ENCODE measurements around the gene NEK10.
A peak's percentile ranks its signal among the peaks of the same experiment; 100 is the strongest.
"Not testable (repeated sequence)": the region's sequence is repeated elsewhere in the genome, so short reads cannot be mapped to it uniquely, and the experiment has no call there.

Gene NEK10

DNA sequence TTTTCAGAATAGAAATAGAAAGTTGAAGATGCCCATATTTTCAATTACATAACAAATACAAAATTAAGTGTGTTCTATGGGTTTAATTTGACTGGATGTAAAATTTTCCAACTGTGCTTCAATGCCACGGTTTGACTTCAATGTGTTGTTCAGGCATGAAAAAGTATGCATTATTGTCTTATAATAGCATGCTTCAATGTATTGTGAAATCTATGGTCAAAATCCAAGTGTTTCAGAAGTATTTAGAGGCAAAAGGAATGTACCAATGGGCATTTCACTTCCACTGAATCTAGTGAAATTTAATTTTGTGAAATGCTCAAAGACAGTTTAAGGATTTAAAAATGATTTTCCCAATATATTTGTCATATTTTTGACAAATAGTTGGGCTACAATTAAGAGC, 16.0 kb downstream of the NEK10 start:
- no peak for DNase-seq

DNA sequence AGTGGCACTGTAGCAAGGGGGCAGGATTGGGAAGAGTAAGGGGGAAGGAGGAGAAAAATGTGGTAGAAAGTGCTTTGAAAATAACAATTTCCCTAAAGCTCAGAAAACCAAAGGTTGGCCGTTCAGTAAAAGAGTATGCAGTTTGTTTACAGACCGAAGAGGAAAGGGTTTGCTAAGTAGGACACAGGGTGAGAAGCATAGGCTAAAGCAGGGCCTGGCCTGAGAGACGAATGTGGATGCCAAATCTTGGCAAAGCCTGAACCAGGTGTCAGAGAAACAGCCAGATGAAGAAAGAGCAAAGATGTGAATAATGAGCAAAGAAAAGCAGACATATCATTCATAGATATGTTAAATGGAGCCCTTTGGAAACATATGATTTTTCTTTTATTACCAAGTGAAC, 17.1 kb downstream of the NEK10 start:
- DNase-seq = no peak

DNA sequence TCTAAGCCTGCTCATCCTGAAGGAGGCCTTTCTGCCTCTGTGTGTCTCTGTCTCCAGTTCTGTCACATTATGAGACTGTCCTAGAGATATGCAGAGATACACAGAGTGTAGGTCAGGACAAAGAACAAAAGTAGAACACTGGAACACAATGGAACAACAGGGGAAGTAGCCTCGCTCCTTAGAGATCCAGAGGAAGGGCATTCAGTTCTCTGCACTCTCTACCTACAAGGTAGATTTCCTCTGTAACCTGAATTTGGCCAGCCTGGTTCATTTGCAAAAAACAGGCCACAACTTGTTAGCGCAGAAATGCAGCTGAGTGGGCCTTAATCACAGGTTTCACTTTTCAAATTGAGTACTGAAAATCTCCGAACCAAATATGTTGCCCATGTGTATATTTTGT, 19.4 kb downstream of the NEK10 start:
- DNase-seq = peak; percentile 50

DNA sequence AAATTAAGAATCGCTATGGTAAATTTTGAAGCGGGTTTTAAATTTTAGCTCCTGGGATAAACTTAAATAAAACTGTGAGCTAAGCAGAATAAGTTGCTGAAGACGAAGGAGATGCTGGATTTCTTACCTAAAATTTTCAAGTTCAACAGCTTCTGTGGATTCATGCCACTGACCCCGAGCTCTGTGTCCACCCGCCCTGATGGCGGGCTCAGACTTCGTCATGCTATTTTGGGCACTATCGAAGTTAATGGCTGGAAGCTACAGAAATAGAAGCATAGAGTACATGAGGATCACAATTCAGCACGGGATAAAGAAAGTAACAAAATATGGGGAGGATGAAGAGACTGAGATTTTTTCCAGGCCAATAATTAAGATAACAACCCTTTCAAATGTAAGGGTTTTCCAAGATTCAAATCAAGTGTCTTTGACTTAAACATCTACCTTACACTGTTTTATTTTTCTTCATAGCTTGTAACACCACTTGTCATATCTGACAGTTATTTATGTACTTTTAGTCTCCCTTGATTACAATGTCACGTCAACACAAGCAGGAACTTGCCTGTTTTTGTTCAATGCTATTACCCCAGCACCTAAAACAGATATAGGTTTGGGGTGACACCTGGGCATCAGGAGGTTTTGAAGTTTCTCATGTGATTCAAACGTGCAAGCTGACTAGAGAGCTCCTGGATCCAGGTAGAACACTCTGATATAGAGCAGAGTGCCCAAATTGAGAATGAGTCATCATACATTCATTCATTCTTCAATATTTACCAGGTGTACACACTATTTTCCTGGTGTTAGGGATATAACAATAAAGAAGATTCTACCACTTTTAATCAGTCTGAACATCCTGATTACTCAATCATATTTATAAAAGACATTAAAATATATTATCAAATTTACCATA, 23.0 kb downstream of the NEK10 start:
- DNase-seq = no peak

DNA sequence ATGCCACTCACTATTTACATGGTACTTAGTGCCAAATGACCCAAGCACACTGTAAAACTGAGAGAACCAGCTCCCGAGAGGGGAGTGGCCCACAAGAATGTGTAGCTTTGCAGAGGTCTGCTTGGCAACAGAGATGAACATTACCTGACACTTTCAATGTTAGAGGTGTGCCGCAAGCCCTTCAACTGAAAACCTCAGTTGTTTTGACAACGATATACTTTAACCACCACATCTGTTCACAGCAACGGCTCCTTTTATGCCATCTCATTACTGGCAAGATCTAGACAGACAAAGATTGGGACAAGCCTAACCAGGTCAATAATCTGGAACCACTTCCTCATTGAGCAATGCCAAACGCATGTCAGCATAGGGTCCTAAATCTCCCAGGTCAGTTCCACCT, 23.7 kb downstream of the NEK10 start:
- DNase-seq = no peak

DNA sequence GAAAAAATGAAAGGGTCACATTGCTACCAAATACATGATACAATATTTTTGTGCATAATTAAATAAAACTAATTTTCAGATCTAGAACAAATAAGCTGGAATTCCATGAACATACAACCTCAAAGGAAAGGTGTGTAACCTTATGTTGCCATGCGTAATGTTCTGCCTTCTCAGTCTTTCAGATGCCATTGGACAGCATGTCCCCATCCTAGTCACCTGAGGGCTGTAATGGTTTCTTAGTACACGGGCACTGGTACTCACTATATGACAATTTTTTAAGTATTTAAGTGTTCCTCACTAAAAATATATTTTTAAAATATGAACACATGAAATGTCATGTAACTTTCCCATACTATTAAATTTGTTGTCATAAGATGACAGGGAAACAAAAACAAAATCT, 24.1 kb downstream of the NEK10 start:
- no peak for DNase-seq

DNA sequence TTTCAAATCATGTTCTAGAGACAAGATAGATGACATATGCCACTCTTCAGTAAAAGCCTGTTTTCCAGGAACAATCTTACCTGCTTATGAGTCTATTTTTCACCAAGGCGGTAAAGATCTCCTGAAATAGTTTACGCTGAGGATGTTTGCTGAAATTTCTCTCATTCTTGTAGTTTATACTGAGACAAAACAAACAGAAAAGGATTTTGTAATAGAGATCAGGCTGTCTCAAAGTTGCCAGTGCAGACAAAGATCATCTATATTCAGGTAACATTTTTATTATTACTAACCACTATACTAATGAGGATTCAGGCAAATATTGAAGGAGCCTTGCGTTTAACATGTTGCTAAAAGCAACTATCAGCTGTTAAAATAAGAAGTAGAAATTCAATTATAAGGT, 25.0 kb downstream of the NEK10 start:
- DNase-seq = no peak

DNA sequence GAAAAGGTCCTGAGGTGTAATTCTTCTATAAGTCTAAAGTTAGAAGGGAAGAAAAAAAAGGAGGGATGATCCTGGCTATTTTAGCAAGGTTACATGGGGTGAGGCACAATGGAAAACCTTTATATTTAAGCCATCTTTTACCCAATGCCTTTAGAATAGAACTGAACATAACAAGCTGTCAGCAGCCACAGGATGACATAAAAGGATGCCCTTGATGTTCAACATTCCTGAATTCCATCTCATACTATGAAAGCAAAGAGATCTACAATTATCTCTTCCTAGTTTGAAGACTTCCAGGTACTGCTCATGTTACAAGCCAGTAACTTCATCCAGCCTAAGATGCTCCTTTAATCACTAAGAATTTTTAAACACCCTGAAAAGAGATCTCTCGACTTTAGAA, 26.9 kb downstream of the NEK10 start:
- DNase-seq = no peak

DNA sequence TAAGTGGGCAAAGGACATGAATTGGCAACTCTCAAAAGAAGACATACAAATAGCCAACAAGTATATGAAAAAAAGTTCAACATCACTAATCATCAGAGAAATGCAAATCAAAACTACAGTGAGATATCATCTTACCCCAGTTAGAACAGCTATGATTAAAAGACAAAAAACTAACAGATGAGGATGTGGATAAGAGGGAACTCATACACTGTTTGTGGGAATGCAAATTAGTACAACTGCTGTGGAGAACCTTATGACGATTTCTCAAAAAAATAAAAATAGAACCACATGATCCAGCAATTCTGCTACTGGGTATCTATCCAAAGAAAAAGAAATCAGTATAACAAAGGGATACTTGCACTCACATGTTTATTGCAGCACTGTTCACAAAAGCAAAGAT, 28.6 kb downstream of the NEK10 start:
- DNase-seq = no peak

DNA sequence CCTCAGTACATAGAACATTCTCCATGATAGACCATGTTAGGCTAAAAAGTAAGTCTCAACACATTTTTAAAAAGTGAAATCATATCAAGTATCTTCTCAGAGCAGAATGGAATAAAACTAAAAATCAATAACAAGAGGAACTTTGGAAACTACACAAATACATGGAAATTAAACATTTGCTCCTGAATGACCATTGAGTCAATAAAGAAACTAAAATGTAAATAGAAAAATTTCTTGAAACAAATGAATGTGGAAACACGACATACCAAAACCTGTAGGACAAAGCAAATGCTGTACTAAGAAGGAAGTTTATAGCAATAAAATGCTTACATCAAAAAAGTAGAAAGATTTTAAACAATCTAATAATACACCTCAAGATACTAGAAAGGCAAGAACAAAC, 33.6 kb downstream of the NEK10 start:
- no peak for DNase-seq

DNA sequence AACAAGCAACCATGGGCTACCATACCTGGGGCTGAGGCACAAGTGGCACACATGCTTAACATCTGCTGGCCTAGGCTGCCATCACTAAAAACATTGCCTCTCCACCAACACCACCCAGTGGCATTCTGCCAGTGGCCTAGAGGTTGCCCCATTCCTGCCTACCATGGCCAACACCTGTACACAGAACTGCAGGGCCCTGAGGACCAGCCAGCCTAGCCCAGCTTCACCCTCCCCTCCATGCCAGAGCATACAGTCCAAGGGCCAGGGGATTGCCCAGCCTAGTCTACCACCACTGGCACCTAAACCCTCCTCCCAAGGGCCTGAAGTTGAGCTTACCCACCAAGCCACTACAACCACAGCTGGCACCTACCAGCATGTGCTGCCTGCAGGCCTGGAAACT, 35.3 kb downstream of the NEK10 start:
- no peak for DNase-seq

DNA sequence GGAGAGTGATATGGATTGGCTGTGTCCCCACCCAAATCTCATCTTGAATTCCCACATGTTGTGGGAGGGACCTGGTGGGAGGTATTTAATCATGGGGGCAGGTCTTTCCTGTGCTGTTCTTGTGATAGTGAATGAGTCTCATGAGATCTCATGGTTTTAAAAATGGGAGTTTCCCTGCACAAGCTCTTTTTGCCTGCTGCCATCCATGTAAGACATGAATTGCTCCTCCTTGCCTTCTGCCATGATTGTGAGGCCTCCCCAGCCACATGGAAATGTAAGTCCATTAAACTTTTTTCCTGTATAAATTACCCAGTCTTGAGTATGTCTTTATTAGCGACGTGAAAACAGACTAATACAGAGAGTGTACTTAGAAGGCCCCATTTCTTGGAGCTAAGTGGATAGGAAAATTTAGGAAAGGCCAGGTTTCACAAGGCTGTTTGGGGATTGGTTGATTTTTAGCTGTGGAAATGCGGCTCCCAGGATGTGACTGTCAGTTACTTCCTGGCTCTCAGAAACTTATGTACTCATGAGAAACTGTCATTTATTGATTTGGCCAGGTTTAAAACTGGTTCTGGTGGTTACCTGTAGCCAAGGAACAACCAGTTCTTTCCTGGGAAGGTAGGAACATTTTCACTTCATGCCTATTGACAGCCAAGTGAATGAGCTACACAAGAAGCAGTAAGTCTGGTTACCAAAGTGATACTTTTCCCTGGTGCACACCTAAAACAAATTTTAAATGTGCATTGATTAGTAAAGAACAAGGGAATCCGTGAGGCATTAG, 40.0 kb downstream of the NEK10 start:
- DNase-seq = not testable (repeated sequence)

DNA sequence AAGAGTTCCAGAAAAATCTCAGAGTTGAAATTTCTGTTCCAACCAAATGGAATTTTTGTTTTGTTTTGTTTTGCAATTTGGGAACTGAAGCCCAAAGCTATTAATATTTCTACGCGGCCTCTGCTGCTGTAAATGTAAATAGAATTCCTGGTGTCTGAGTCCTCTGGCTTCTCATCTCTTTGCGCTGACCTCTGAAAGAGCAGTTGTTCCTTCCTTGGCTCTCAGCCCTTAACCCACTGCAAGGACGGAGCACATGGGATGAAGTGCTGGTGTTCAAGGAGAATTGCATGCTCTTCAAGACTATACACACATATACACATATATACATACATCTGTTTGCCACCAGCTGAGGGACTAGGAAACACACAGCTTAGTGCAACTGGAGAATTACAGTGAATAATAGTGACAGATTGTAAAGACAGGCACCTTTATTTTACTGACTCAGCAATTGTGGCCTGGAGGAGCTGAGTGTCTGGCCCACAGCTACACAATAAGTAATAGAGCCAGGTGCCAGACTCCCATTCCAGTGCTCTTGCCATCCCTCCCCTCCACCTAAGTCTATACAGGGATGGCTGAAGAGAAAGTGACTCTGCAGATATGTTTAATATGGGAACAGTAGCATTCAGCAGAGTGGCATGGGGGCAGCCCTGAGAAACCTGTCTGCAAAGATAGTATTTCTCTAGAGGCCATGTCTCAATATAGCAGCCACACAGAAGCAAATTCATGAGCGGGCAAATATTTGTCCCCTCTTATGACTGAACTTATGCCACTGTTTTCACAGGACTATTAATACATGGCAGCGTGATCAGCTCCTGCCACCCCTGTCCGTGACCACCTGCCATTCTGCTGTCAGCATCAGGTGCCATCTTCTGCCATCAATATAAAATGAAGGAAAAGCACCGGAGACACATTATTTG, 42.3 kb downstream of the NEK10 start:
- DNase-seq = no peak

DNA sequence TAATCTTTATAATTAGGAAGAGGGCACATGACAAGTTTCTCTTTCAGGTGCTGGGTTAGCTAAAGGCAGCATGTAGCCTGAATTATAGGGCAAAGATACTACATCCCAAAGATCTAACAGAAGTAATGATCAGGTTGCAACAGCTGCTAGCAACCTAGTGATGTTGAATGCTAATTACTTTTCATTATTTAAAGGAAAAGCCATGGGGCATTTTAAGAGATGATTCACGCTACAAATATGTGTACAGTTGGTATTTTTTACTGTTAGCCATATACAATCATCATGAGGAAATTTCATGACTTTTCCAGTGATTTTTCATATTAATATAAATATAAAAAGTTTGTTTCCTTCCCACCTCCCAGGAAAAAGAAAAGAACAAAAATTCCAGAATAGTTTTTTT, 43.0 kb downstream of the NEK10 start:
- no peak for DNase-seq

DNA sequence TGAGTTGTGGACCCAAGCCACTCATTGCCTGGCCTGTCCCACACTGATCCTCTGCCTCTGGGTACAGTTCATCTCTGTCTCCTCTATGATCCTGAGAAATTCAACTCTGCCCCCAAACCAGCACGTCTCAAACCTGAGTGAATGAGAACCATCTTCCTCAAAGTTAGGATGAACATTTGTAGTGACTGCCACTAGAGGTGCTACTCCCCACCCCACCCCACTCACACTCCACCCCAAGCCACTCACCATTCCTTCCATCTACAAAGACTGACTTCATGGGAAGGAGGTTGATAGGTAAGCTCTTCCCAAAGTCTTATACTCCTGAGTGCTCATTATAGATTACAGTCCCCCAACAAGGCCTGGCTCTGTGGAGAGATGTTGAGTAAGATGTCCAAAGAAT, 43.8 kb downstream of the NEK10 start:
- DNase-seq = no peak

DNA sequence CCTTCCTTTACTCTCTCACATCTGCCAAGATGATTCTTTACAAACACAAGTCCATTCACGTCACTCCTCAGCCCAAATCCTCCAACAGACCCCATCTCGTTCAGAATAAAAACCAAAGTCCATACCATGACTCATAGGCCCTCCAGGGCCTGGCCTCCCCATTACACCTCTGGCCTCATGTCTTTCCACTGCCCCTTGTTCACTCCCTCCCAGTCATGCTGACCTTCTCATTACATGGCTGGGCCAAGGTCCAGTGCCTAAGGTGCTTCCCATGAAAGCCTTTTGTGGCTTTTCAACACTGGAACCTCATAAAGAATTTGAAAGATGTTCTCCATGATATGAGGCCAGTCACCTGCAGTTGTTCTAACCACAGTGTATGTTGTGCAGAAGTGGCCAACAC, 44.5 kb downstream of the NEK10 start:
- DNase-seq = no peak

DNA sequence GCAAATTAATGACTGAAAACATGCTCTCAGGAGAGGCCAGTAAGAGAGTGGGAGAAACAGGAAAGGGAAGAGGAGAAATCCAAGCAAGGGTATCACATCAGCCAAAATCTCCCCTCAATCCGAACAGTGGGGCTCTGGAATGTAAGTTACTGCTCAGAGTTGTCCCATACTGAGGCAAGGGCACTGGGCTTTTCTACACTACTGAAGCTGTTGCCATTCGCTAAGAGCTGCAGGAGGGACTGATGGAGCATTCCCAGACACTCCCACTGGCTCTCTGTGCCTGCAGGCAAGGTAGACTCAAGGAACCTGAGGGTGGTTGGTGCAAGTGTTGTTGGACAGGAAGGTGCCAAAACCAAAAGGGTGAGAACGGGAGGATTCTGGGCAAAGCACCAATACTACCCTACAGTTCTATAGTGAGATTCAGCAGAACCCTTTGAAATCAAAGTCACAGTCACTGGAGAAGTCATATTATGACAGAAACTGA, 46.1 kb downstream of the NEK10 start:
- DNase-seq = no peak

DNA sequence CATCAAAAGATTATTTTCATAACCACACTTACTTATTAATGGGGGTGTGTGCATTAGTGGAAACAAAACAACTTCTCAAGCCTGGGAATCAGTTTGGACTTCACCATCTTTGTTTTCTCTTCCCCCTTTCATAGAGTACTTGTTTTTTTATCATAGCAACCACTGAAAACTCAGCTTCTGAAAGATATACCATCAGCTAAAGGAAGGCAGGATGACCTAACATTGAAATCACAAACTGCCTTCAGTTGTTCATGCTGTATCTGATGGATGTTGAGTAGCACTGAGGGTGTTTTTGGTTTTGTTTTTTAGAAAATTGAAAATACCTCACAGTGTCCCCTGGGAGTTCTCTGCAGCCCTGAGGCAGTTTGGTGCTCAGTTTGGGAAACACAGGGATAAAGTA, 46.5 kb downstream of the NEK10 start:
- no peak for DNase-seq

DNA sequence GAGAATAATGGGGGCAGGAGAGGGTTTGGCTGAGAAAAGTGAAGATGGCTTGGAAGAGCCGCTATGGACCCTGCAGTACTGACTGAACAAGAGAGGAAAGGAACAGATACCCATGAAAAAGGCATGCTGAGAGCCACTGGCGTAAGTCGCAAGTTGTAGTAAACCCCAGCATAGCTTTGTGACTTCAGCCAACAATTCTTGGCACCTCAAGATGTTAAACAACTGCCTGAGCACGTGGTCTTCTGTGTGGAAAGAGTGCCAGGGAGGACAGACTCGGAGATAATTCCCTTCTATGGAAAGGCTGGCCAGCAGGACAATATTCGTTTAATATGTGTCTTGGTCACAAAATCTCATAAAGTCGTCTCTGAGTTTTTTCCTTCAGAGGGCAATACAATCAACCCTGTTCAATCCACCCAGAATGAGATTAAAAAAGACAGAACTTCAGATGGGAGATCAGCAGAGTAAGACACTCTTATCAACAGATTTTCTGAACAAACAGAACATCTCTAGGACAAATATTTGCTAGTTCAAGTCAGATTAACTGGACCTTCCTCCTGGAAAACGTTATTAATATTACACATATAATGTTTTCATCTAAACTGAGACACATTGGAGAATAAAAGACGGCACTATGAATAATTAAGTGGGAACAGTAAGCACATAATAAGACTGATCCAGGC, 49.2 kb downstream of the NEK10 start:
- DNase-seq = no peak

DNA sequence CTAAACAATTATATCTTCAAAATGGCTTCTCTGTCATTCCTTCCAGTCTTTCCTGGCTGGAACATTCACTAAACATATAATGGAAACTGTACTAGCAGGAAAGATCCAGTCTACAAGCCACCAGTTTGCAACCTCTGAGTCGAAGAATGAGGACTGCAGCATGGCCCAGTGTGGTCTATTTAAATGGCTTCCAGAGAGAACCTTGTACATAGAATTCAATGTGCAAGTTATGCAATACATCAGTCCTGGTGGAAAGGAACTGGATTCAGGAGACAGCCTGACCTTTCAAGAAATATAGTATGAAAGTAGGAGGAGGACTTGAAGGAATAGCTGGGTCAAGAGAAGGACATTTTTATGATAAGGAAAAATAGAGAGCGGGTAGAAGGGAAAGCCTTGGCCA, 49.9 kb downstream of the NEK10 start:
- DNase-seq = no peak

DNA sequence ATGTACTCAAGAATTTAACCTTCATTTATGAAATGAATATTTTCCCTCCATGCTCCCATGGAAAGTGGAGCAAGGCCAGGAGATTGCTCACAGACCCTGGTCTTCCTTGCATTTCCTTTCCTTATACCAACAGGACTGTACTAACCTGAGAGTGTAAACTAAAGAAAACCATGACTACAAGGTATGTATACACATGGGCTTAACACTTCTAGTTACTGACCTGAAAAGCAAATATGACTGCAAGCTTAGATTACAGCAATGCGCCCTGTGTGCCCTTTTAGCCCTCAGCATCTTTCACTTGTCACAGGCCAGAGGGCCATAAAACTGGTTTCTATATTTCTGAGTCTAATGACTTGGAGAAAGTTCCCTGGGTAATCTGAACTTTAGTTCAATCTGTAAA, 52.1 kb downstream of the NEK10 start:
- DNase-seq = no peak

DNA sequence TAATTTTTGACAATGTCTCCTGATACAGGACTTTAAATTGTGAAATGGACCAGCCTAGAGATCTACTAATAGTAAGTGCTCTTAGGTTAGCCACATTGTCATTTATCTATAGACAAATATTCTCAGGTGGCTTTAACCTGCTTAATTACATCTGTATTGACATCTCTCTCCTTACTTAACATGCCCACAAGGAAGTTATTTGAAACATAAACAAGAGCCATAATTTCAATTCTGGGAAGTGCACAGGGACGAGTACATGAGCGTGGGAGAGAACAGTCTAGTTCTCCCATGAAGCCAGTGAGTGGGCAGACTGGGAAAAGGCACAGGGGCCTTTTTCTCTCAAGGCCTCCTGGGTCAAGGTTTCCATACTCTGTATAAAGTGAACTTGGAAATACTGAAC, 54.2 kb downstream of the NEK10 start:
- DNase-seq = no peak

Measured in NCI-H1105 treated with DMSO at 0.1 percent for 48 hours (cell line).